ENCODE results near the gene SCYL1.

SCYL1 gene

GRCh38 chr11:65524741-65525545, at the start of gene SCYL1:
SCYL1 (plus strand) TSS chr11:65525083; CDS start chr11:65525154, 71 bp downstream.
- Histone ChIP-seq H3K36me3 (ENCODE audit: control insufficient read depth, insufficient read depth, low read length) (no peaks in the 10 kb centered on the region), H3K4me1 (peaks cover 23% of the 10 kb centered on the region), H2AFZ (peak within 1 kb of the TSS; percentile 70), H3K27me3 (ENCODE audit: control insufficient read depth, insufficient read depth, low read length) (no peaks in the 10 kb centered on the region), H3K79me2 (peaks cover 3% of the 10 kb centered on the region), H3K9me3 (ENCODE audit: control insufficient read depth, low read length) (no peaks in the 10 kb centered on the region), H3K9ac (peak within 1 kb of the TSS; percentile 84), H3K4me3 (ENCODE audit: low read depth, low read length) (peak within 1 kb of the TSS; percentile 79), H3K4me2 (ENCODE audit: low read length) (peak within 1 kb of the TSS; percentile 77), H3K27ac (peak within 1 kb of the TSS; percentile 96)
- TF ChIP-seq CTCF (IDR thresholded peaks at IDR 0.05) = no peak

GRCh38 chr11:65476632-65477148, 48.2 kb upstream of the SCYL1 start:
- Histone ChIP-seq H3K4me1 (peaks cover 24% of the 10 kb centered on the region), H3K9ac (peak overlapping the region; percentile 16), H3K27ac (peak overlapping the region; percentile 96), H2AFZ (peak overlapping the region; percentile 59), H3K4me2 (ENCODE audit: low read length) (peak overlapping the region; percentile 93), H3K79me2 (peaks cover 23% of the 10 kb centered on the region), H3K27me3 (ENCODE audit: control insufficient read depth, insufficient read depth, low read length) (no peaks in the 10 kb centered on the region), H3K36me3 (ENCODE audit: control insufficient read depth, insufficient read depth, low read length) (no peaks in the 10 kb centered on the region), H3K9me3 (ENCODE audit: control insufficient read depth, low read length) (no peaks in the 10 kb centered on the region), H3K4me3 (ENCODE audit: low read depth, low read length) (peak overlapping the region; percentile 97)
- no peak for TF ChIP-seq CTCF (IDR thresholded peaks at IDR 0.05)

GRCh38 chr11:65477149-65477965, 47.5 kb upstream of the SCYL1 start:
- Histone ChIP-seq H3K36me3 (ENCODE audit: control insufficient read depth, insufficient read depth, low read length) (no peaks in the 10 kb centered on the region), H3K27me3 (ENCODE audit: control insufficient read depth, insufficient read depth, low read length) (no peaks in the 10 kb centered on the region), H3K9me3 (ENCODE audit: control insufficient read depth, low read length) (no peaks in the 10 kb centered on the region), H3K4me2 (ENCODE audit: low read length) (peak overlapping the region; percentile 93), H3K9ac (peak overlapping the region; percentile 16), H3K79me2 (peaks cover 24% of the 10 kb centered on the region), H3K4me3 (ENCODE audit: low read depth, low read length) (peak overlapping the region; percentile 97), H3K4me1 (peaks cover 22% of the 10 kb centered on the region), H2AFZ (peak overlapping the region; percentile 59), H3K27ac (peak overlapping the region; percentile 96)
- TF ChIP-seq CTCF (IDR thresholded peaks at IDR 0.05) = no peak

- Histone ChIP-seq H2AFZ (peak overlapping the region; percentile 68), H3K27ac (peak overlapping the region; percentile 96), H3K36me3 (ENCODE audit: control insufficient read depth, insufficient read depth, low read length) (no peaks in the 10 kb centered on the region), H3K9me3 (ENCODE audit: control insufficient read depth, low read length) (no peaks in the 10 kb centered on the region), H3K27me3 (ENCODE audit: control insufficient read depth, insufficient read depth, low read length) (no peaks in the 10 kb centered on the region), H3K9ac (no peak overlapping the region), H3K4me3 (ENCODE audit: low read depth, low read length) (peak overlapping the region; percentile 37), H3K4me2 (ENCODE audit: low read length) (no peak overlapping the region), H3K4me1 (peaks cover 22% of the 10 kb centered on the region), H3K79me2 (peaks cover 19% of the 10 kb centered on the region)
- no peak for TF ChIP-seq CTCF (IDR thresholded peaks at IDR 0.05)
Measured at GRCh38 chr11:65478388-65479183, 46.3 kb upstream of the SCYL1 start.
